Activated CD4-positive, alpha-beta memory T cell treated with anti-CD3 and anti-CD28 coated beads for 36 hours (primary cell): Measurements from ENCODE around the gene C1QTNF8. TPM values are rescaled to one million over a fixed set of nuclear protein-coding genes. Genes with fewer than 3 reads are reported as not detected.
A peak's percentile ranks its signal among the peaks of the same experiment; 100 is the strongest.

Experiments
- CTCF ChIA-PET: fragments of 350-600 bp; sonication (Branson Sonifier 250); formaldehyde crosslinking; loops from one replicate; lab custom pipeline; 2021; ENCODE audit warnings: antibody characterized with exemption, inconsistent platforms; lab: Charles Lee
- POLR2A ChIA-PET: fragments of 350-600 bp; sonication (Branson Sonifier 250); formaldehyde crosslinking; loops from one replicate; lab custom pipeline; 2021; ENCODE audit warnings: antibody characterized with exemption; lab: Charles Lee
- DNase-seq: peaks from one replicate; pipeline ENCODE4 v3.0.0-alpha.2; 2020
- H3K27ac Mint-ChIP-seq: one replicate; pipeline ENCODE4 v1.8.0; 2021; ENCODE audit warnings: mixed read lengths
- H3K27me3 Mint-ChIP-seq: one replicate; pipeline ENCODE4 v1.8.0; 2021; ENCODE audit warnings: mixed read lengths
- H3K36me3 Mint-ChIP-seq: one replicate; pipeline ENCODE4 v1.8.0; 2021; ENCODE audit warnings: mixed read lengths
- H3K4me1 Mint-ChIP-seq: one replicate; pipeline ENCODE4 v1.8.0; 2021; ENCODE audit warnings: low read depth, mixed read lengths
- H3K4me3 Mint-ChIP-seq: one replicate; pipeline ENCODE4 v1.8.0; 2021; ENCODE audit warnings: mild to moderate bottlenecking, mixed read lengths
- H3K9me3 Mint-ChIP-seq: one replicate; pipeline ENCODE4 v1.8.0; 2021; ENCODE audit warnings: mixed read lengths
- intact Hi-C: fragments of 100-400 bp; cut with micrococcal nuclease; formaldehyde crosslinking; loops from one replicate; pipeline ENCODE4 v1.15.1; 2023
- total RNA-seq, 2 experiments: library from RNA; stranded (reverse); gene quantifications; one replicate each; pipeline ENCODE4 v1.2.3, GENCODE V29; 2021

Gene C1QTNF8
- total RNA-seq, 2 experiments from 2014 or later: not detected

- CTCF ChIA-PET: no interaction called here
- Mint-ChIP-seq H3K4me1 (no peaks in the 10 kb centered on the region), H3K27me3 (peaks cover 3% of the 10 kb centered on the region), H3K36me3 (no peaks in the 10 kb centered on the region), H3K27ac (no peak overlapping the region), H3K4me3 (no peak overlapping the region), H3K9me3 (no peaks in the 10 kb centered on the region)
- intact Hi-C loops: no loop called here
- no peak for DNase-seq
- POLR2A ChIA-PET: no interaction called here
Observed at GRCh38 chr16:1133810-1134520, 37.9 kb upstream of the C1QTNF8 start.

- Mint-ChIP-seq H3K27ac (no peak overlapping the region), H3K4me3 (no peak overlapping the region), H3K27me3 (no peaks in the 10 kb centered on the region), H3K9me3 (no peaks in the 10 kb centered on the region), H3K36me3 (no peaks in the 10 kb centered on the region), H3K4me1 (no peaks in the 10 kb centered on the region)
- DNase-seq: no peak
- POLR2A ChIA-PET: no interaction called here
- intact Hi-C loops: no loop called here
- CTCF ChIA-PET: no interaction called here
Observed at GRCh38 chr16:1133271-1133670, 37.2 kb upstream of the C1QTNF8 start.

GRCh38 chr16:1132431-1132830, 36.4 kb upstream of the C1QTNF8 start:
- ChIA-PET POLR2A (no interaction called here), CTCF (no interaction called here)
- DNase-seq: no peak
- no peaks in the 10 kb centered on the region for H3K4me1 Mint-ChIP-seq
- no peaks in the 10 kb centered on the region for H3K9me3 Mint-ChIP-seq
- H3K27ac Mint-ChIP-seq: no peak overlapping the region
- no peaks in the 10 kb centered on the region for H3K36me3 Mint-ChIP-seq
- no peak overlapping the region for H3K4me3 Mint-ChIP-seq
- no peaks in the 10 kb centered on the region for H3K27me3 Mint-ChIP-seq
- intact Hi-C loops: no loop called here

- Mint-ChIP-seq H3K27ac (no peak overlapping the region), H3K9me3 (no peaks in the 10 kb centered on the region), H3K4me3 (no peak overlapping the region), H3K27me3 (no peaks in the 10 kb centered on the region), H3K4me1 (no peaks in the 10 kb centered on the region), H3K36me3 (no peaks in the 10 kb centered on the region)
- no peak for DNase-seq
- intact Hi-C loops: no loop called here
- ChIA-PET CTCF (no interaction called here), POLR2A (no interaction called here)
Observed at GRCh38 chr16:1131378-1131994, 35.4 kb upstream of the C1QTNF8 start.

- Mint-ChIP-seq H3K4me1 (no peaks in the 10 kb centered on the region), H3K27me3 (no peaks in the 10 kb centered on the region), H3K4me3 (no peak overlapping the region), H3K36me3 (no peaks in the 10 kb centered on the region), H3K27ac (no peak overlapping the region), H3K9me3 (no peaks in the 10 kb centered on the region)
- intact Hi-C loops: no loop called here
- ChIA-PET CTCF (no interaction called here), POLR2A (no interaction called here)
- no peak for DNase-seq
Observed at GRCh38 chr16:1130382-1130781, 34.3 kb upstream of the C1QTNF8 start.

- Mint-ChIP-seq H3K4me3 (no peak overlapping the region), H3K27me3 (no peaks in the 10 kb centered on the region), H3K27ac (no peak overlapping the region), H3K36me3 (no peaks in the 10 kb centered on the region), H3K9me3 (no peaks in the 10 kb centered on the region), H3K4me1 (no peaks in the 10 kb centered on the region)
- CTCF ChIA-PET: no interaction called here
- no peak for DNase-seq
- intact Hi-C loops: no loop called here
- POLR2A ChIA-PET: no interaction called here
Observed at GRCh38 chr16:1129106-1129960, 33.3 kb upstream of the C1QTNF8 start.

- no peak for DNase-seq
- CTCF ChIA-PET: no interaction called here
- intact Hi-C loops: no loop called here
- POLR2A ChIA-PET: no interaction called here
- no peak overlapping the region for H3K4me3 Mint-ChIP-seq
- no peaks in the 10 kb centered on the region for H3K9me3 Mint-ChIP-seq
- H3K36me3 Mint-ChIP-seq: no peaks in the 10 kb centered on the region
- H3K27me3 Mint-ChIP-seq: no peaks in the 10 kb centered on the region
- no peaks in the 10 kb centered on the region for H3K4me1 Mint-ChIP-seq
- no peak overlapping the region for H3K27ac Mint-ChIP-seq
Observed at GRCh38 chr16:1127971-1128715, 32.1 kb upstream of the C1QTNF8 start.

GRCh38 chr16:1127101-1127500, 31.1 kb upstream of the C1QTNF8 start:
- Mint-ChIP-seq H3K27ac (no peak overlapping the region), H3K4me1 (no peaks in the 10 kb centered on the region), H3K27me3 (no peaks in the 10 kb centered on the region), H3K9me3 (no peaks in the 10 kb centered on the region), H3K4me3 (no peak overlapping the region), H3K36me3 (no peaks in the 10 kb centered on the region)
- CTCF ChIA-PET: no interaction called here
- no peak for DNase-seq
- POLR2A ChIA-PET: no interaction called here
- intact Hi-C loops: no loop called here

GRCh38 chr16:1126586-1126985, 30.5 kb upstream of the C1QTNF8 start:
- H3K36me3 Mint-ChIP-seq: no peaks in the 10 kb centered on the region
- CTCF ChIA-PET: no interaction called here
- DNase-seq: no peak
- intact Hi-C loops: no loop called here
- no peaks in the 10 kb centered on the region for H3K27me3 Mint-ChIP-seq
- H3K4me1 Mint-ChIP-seq: no peaks in the 10 kb centered on the region
- H3K27ac Mint-ChIP-seq: no peak overlapping the region
- no peak overlapping the region for H3K4me3 Mint-ChIP-seq
- H3K9me3 Mint-ChIP-seq: no peaks in the 10 kb centered on the region
- POLR2A ChIA-PET: no interaction called here

GRCh38 chr16:1126044-1126443, 30.0 kb upstream of the C1QTNF8 start:
- Mint-ChIP-seq H3K36me3 (no peaks in the 10 kb centered on the region), H3K4me1 (no peaks in the 10 kb centered on the region), H3K27ac (no peak overlapping the region), H3K9me3 (no peaks in the 10 kb centered on the region), H3K4me3 (no peak overlapping the region), H3K27me3 (no peaks in the 10 kb centered on the region)
- DNase-seq: no peak
- POLR2A ChIA-PET: no interaction called here
- intact Hi-C loops: no loop called here
- CTCF ChIA-PET: no interaction called here

GRCh38 chr16:1125471-1125870, 29.4 kb upstream of the C1QTNF8 start:
- Mint-ChIP-seq H3K27me3 (no peaks in the 10 kb centered on the region), H3K36me3 (no peaks in the 10 kb centered on the region), H3K27ac (no peak overlapping the region), H3K4me1 (no peaks in the 10 kb centered on the region), H3K9me3 (no peaks in the 10 kb centered on the region), H3K4me3 (no peak overlapping the region)
- POLR2A ChIA-PET: no interaction called here
- intact Hi-C loops: no loop called here
- CTCF ChIA-PET: no interaction called here
- peak; percentile 46 for DNase-seq

- DNase-seq: no peak
- no peak overlapping the region for H3K4me3 Mint-ChIP-seq
Observed at GRCh38 chr16:1124795-1125194, 28.8 kb upstream of the C1QTNF8 start.

More at GRCh38 chr16:1124795-1125194, 28.8 kb upstream of the C1QTNF8 start:
- Mint-ChIP-seq H3K27me3 (no peaks in the 10 kb centered on the region), H3K4me1 (no peaks in the 10 kb centered on the region), H3K36me3 (no peaks in the 10 kb centered on the region), H3K9me3 (no peaks in the 10 kb centered on the region), H3K27ac (no peak overlapping the region)
- ChIA-PET CTCF (no interaction called here), POLR2A (no interaction called here)
- intact Hi-C loops: no loop called here
